Left ventricle myocardium inferior (tissue), 1 donor: ENCODE data around the gene GREB1. TPM values are rescaled to one million over a fixed set of nuclear protein-coding genes. Genes with fewer than 3 reads are reported as not detected.

Source experiments
- DNase-seq: peaks from one replicate; pipeline ENCODE4 v3.0.0-alpha.2; 2020
- H3K27ac ChIP-seq: fragments of 200-600 bp; replicated peaks from 2 replicates; pipeline ENCODE4 v1.8.0; 2021
- H3K27me3 ChIP-seq: fragments of 200-600 bp; 2 replicates; pipeline ENCODE4 v1.8.0; 2021; ENCODE audit warnings: low read depth
- H3K36me3 ChIP-seq: fragments of 200-600 bp; 2 replicates; pipeline ENCODE4 v1.8.0; 2021
- H3K4me1 ChIP-seq: fragments of 200-600 bp; 2 replicates; pipeline ENCODE4 v1.8.0; 2021
- H3K4me3 ChIP-seq: fragments of 200-600 bp; 2 replicates; pipeline ENCODE4 v1.8.0; 2021; ENCODE audit warnings: mild to moderate bottlenecking, moderate library complexity
- H3K9me3 ChIP-seq: fragments of 200-600 bp; replicated peaks from 2 replicates; pipeline ENCODE4 v1.8.0; 2021
- intact Hi-C: fragments of 100-400 bp; cut with micrococcal nuclease; formaldehyde crosslinking; loops from one replicate; pipeline ENCODE4 v1.11.0; 2022
- total RNA-seq: library from RNA; stranded (reverse); fragmentation: NEBNext Ultra II Directional; extraction: Animal tissue kit (Norgen Biotek cat#: 25700); gene quantifications from one replicate; pipeline ENCODE4 v1.2.1, GENCODE V29; 2021
- TF ChIP-seq, protein P1 (sequence below): fragments of 200-600 bp; IDR thresholded peaks from 2 replicates; pipeline ENCODE4 v1.8.0; 2021; ENCODE audit warnings: antibody characterized with exemption, mild to moderate bottlenecking, borderline replicate concordance
- donor health status: DM: no; HTN: yes; CAD: no; lungs with severe emphysema.

GREB1 gene
- total RNA-seq, 1 donor from 2014 or later, result 7.8 TPM

DNA sequence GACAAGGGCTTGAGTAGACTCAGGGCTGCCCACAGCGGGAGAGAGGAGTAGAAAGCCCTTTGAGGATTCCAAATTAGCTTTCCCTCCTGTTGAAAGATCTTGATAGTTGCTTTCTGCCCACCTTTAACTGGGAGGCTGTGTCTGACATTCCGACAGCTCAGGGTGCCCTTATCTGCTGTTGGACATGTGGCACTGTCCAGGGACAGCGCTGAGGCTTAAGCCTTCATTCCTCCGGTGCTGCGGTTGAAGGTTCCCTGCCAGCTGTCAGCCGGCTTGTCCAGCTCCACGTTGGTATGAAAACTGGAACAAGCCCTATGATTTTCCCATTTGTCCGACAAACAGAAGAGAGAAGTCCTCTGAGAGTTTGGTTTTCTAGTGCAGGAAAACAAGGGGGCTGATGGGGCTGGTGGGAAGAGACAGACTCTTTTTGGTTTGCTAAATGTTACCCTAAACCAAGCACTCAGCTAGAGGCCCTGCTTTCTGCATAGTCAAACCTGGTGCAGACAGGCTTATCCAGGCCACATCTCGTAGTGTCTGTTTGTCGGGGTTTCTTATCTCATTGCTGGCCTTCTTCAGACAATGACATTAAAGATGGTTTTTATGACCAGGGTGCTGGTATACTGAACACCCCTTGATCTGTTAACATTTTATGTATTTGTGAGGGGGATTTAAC is 24.5 kb downstream of the GREB1 start:
- no peaks in the 10 kb centered on the region for H3K9me3 ChIP-seq
- H3K27ac ChIP-seq, result peak overlapping the region; percentile 63
- no peak overlapping the region for H3K4me3 ChIP-seq
- TF ChIP-seq, protein P1, sequence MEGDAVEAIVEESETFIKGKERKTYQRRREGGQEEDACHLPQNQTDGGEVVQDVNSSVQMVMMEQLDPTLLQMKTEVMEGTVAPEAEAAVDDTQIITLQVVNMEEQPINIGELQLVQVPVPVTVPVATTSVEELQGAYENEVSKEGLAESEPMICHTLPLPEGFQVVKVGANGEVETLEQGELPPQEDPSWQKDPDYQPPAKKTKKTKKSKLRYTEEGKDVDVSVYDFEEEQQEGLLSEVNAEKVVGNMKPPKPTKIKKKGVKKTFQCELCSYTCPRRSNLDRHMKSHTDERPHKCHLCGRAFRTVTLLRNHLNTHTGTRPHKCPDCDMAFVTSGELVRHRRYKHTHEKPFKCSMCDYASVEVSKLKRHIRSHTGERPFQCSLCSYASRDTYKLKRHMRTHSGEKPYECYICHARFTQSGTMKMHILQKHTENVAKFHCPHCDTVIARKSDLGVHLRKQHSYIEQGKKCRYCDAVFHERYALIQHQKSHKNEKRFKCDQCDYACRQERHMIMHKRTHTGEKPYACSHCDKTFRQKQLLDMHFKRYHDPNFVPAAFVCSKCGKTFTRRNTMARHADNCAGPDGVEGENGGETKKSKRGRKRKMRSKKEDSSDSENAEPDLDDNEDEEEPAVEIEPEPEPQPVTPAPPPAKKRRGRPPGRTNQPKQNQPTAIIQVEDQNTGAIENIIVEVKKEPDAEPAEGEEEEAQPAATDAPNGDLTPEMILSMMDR, result no peak
- intact Hi-C loops, result no loop called here
- no peaks in the 10 kb centered on the region for H3K27me3 ChIP-seq
- H3K4me1 ChIP-seq, result peaks cover 32% of the 10 kb centered on the region
- DNase-seq, result no peak
- no peaks in the 10 kb centered on the region for H3K36me3 ChIP-seq

DNA sequence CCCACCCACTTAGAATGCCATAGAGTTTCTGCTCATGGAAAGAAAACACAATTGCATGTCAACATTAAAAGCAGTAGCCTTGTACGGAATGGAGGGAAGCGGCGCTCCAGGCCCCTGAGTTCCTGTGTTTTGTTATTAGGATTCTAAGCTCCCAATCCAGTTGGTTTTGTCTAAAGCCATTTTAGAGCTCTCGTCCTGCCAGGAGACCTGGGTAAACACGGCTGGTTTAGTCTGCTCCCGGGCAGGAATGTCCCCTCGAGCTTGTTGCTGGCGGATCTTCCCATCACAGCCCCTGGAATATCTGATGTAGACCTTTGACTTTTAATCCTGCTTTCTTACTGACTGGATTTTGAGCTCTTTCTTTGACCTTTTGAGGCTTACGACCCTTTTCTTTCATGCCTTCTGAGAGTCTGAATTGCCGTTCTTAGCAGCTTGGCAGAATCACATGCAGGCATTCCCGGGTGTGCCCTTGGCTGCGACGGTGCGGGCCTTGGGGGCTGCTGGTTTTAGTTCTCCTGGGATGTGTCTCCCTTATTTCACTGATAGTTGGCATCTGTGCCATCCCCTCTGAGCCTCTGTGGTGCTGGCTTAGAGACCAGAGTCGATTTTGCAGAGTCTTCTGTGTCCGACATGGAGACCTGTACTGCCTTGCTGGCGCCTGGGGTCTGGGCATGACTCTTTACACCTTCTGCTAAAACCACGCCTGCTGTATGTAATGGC is 25.4 kb downstream of the GREB1 start:
- Histone ChIP-seq H3K27me3 (no peaks in the 10 kb centered on the region), H3K27ac (no peak overlapping the region), H3K36me3 (no peaks in the 10 kb centered on the region), H3K4me1 (peaks cover 32% of the 10 kb centered on the region), H3K9me3 (no peaks in the 10 kb centered on the region), H3K4me3 (no peak overlapping the region)
- TF ChIP-seq, protein P1, result no peak
- no peak for DNase-seq
- intact Hi-C loops, result no loop called here

DNA sequence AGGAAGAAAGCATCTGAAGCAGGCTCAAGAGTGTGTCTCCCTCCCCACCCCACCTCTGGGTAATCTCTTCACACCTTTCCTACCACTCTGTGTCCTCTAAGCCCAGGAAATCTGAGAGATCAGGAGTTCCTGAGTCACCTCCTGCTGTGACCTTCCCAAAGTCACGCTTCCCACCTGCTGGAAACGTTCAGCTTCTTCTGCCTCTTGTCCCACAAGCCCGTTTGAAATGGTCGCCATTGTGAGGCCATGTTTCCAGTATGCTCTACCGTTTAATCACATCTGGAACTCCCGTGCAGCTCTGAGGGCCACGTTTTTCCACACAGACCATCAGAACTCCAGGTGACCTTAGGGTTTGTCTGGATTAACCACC is 25.9 kb downstream of the GREB1 start:
- no peaks in the 10 kb centered on the region for H3K36me3 ChIP-seq
- H3K4me1 ChIP-seq, result peaks cover 32% of the 10 kb centered on the region
- no peaks in the 10 kb centered on the region for H3K9me3 ChIP-seq
- no peak for DNase-seq
- TF ChIP-seq, protein P1, result no peak
- H3K27me3 ChIP-seq, result no peaks in the 10 kb centered on the region
- no peak overlapping the region for H3K27ac ChIP-seq
- H3K4me3 ChIP-seq, result no peak overlapping the region
- intact Hi-C loops, result no loop called here

DNA sequence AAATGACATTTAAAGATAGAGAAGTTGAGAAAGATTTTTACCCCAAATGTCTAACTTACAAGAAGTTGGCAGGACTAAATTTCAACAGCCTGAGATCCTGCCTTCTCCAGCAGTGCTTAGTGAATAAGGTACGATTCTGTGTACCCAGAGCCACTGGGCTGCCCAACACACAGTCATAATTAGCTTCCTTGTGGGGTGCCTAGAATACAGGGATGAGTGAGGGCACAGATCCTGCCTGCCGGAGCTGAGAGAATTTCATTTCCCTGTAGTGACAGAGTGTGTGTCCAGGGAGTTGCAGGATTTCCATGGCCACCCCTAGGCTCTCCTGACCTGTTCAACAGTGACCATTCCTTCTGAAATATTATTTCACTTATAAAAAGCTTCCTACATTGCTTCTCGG is 27.0 kb downstream of the GREB1 start:
- Histone ChIP-seq H3K36me3 (no peaks in the 10 kb centered on the region), H3K4me1 (peaks cover 32% of the 10 kb centered on the region), H3K27ac (no peak overlapping the region), H3K4me3 (no peak overlapping the region), H3K9me3 (no peaks in the 10 kb centered on the region), H3K27me3 (no peaks in the 10 kb centered on the region)
- intact Hi-C loops, result no loop called here
- TF ChIP-seq, protein P1, result no peak
- no peak for DNase-seq

DNA sequence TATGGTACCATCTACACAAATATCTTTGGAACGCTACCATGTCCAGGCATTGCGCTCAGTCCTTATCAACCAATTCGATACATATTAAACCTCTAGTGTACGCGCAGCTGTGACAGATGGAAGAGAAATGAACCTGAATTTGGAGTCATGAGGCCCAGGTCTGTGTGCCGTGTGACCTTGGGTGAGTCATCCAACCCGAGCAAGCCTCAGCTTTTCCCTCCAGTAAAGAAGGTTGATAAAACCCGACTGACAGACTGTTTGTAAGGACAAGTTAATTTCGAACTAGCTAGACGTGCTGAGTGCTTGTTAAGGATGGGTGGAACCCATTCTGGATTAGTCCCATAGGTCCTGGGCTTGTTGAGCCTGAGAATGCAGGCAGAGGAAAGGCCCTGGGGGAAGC is 28.2 kb downstream of the GREB1 start:
- Histone ChIP-seq H3K4me1 (peaks cover 24% of the 10 kb centered on the region), H3K27ac (no peak overlapping the region), H3K9me3 (no peaks in the 10 kb centered on the region), H3K27me3 (no peaks in the 10 kb centered on the region), H3K4me3 (no peak overlapping the region), H3K36me3 (no peaks in the 10 kb centered on the region)
- no peak for DNase-seq
- TF ChIP-seq, protein P1, result no peak
- intact Hi-C loops, result no loop called here
